Activated T-cell treated with anti-CD3 and anti-CD28 coated beads for 4 hours (primary cell): ENCODE results near the gene MAPT.

Experiments used
- DNase-seq: peaks from one replicate; pipeline ENCODE4 v3.0.0-alpha.2; 2020

The MAPT gene

DNA sequence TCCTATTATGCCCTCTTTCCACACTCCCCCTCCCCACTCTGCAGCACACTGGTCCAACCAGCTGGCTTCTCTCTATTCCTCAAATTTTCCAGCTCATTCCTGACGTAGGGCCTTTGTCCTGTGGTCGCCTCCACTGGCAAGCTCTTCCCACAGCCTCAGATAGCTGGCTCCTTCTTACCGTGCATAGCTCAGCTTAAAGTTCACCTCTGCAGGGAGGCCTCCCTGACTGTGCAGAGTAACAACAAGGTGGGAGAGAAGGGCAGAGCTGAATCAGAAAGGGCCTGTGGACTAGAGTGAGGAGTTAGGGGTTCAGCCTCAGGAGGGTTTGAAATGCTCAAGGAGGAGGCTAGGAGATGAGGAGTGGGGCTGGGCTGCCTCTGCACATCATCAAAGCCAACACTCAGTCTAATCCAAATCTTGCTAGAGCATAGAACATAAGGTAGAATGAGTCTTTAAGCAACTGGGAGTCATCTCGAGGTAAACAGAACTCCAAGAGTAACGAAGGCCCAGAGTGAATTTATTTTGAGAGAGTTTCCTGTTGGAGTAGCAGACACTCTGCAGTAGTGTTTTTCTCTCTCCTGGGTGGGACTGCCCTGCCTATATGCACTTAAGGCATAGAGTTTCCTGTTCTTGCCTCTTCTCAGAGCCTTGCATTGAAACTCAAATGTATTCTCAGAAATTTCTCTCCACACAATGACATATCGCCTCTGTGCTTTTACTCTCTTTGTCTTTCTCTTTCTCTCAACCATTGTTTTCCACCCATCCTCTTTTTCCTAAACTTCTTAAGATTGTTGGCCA is 30.3 kb upstream of the MAPT start:
- DNase-seq: no peak

DNA sequence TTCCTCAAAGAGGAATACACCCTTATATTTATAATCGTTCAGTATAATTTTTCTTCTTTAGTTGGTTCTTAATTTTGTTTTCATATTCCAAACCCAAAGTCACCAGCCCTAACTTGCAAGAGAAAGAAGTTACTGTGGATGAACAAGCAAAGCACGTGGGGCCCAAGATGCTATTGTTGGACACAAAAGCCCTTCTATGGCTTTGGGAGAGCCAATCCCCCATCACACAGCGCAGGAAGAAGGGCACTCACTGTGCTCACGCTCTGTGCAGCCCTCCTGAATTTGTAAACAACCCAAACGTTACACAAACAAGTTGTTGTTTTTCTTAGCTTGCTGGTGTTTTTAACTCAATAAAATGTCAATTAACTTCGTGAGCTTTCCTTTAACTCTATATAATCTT is 27.2 kb upstream of the MAPT start:
- DNase-seq: no peak

DNA sequence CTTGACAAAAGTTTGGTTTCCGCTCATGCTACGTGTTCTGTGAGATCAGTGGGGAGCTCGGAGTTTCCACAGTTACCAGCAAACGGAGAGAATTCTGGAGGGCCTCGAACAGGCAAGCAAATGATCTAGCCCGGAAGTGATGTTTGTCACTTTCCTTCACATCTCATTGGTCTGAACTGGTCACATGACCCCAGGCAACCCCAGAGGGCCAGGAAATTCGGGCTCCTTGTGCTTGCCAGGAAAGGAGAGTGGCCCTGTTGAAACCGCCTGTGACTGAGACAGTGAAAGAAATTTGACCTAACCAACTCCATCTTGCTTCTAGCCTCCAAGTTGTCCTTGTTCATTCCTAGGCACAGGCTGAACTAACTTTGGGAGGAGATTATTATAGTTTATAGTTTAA is 26.7 kb upstream of the MAPT start:
- no peak for DNase-seq

DNA sequence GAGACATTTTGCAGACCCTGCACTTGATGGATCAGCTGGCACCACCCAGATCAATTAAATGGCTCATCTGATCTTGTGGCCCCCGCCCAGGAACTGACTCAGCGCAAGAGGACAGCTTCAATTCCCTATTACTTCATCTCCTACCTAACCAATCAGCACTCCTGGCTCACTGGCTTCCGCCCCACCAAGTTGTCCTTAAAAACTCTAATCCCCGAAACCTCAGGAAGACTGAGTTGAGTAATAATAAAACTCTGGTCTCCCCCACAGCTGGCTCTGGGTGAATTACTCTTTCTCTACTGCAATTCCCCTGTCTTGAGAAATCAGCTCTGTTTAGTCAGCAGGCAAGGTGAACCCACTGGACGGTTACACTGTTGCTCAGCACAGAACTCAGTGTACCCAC is 26.1 kb upstream of the MAPT start:
- no peak for DNase-seq

DNA sequence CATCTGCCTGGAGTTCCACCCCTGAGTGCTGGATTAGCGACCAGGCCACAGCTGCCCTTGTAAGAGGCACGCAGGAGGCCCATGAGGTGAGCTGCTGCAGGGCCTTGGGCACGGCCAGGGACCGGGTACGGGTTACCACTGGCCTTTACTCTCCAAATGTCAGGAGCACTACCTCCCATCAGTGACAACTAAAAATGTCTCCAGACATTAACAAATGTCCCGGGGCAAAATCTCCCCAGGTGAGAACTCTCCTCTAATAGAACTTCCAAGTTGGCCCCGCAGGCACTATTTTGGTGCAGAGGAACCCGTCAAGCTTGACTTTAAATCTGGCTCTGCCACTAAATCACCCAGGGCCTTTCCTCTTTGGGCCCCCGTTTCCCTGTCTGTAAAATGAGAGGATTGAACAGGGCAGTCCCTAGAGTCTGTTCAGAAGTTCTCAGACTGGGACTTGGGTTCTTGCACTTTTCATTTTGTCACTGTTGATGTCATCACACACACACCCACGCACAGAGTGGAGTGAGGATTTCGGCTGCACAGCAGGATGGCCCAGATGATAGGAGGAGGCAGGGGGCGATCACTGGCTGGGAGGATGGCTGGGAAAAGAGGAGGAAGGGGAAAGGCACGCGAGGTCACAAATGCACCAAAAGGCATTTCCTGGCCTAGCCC is 24.5 kb upstream of the MAPT start:
- no peak for DNase-seq

DNA sequence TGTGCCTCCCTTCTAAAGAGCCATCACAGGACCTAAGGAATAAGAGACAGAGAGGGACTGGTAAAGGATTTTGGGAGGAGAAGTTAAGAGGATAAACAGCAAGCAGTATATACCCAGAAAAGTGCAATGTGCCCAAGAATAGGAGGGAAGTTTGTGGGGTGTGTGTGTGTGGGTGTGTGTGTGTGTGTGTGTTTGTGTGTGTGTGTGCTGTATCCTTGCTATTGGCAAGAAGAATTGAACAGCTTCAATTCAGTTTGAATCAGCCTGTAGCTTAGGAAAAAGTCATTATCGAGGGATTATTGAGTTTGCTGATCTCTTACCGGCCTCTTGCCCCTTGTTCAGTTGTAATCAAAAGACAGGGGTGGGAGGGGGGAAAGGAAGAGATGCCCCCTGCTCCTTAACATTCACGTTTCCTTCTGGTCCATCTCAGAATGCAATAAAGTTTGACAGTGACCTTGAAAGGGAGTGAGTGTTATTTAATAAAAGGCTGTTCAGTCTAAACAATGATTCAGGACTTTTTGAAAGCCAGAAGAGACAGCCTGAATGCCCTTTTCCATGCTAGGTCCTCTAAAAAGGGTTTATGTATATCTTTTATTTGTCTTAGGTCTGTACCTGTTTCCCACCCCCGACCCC is 23.9 kb upstream of the MAPT start:
- DNase-seq: no peak

DNA sequence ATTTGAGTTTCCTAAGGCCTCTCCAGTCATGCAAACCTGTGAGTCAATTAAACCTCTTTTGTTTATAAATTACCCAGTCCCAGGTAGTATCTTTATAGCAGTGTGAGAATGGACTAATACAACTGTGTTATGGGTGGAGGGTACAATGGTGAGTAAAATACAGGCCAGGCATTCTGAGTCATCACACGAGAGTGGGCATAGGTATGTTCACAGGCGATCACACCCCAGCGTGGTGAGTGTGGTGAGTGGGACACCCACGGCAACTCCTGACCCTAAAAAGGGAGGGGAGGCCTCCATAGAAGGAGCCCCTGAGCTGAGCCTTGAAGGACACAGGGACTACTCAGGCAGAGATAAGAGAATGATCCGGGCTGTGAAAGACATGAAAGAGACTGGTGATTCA is 22.6 kb upstream of the MAPT start:
- no peak for DNase-seq

DNA sequence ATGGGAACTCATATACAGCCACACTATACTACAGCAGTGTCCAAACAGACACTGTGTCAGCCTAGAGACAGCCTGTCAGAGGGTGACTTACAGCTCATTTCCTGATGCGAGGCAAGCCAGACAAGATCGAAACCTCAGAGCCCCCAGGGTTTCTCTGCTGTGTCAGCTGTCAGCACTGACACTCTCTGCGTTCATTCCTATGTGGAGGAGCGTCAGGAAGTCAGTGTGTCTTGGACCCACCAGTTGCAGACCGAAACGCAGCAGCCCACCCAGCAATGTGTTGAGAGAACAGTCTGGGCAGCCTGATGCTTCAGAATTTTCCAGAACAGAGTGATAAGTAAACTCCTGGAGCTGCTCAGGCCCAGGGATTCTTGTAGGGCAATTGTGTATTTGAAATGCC is 20.6 kb upstream of the MAPT start:
- no peak for DNase-seq

DNA sequence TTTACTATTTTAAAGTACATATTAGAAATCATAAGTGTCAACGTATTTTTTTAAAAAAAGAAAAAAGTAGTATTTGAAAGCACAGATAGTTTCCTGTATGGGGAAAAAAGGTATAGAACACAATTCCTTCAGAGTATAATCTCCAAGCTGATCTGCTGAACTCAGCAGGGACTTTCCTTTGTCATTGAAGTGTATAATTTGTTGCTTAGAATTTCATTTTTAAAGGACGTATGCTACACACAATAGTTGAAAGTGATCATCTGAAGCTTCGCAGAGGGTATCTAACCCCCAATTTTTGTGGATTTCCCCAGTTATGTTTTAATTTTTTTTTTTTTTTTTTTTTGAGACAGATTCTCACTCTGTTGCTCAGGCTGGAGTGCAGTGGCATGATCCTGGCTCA is 20.2 kb upstream of the MAPT start:
- no peak for DNase-seq

DNA sequence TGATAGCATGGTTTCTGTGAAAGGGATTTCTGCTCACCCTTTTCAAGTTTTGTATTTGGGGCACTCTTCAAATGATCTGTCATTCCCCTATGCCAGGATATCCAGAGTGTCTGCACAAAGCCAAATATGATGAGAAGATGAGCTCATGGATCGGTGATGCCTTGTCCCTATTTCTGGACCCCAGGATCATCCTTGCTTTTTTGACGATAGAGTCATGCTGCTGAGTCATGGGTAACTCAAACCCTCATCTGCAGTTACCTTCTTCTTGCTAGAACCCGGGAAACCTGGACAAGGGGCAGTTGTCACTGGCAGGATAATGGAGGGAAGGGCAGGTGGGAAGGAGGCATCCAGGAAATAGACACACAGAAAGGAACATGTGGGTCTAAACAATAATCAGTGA is 17.8 kb upstream of the MAPT start:
- DNase-seq: no peak

DNA sequence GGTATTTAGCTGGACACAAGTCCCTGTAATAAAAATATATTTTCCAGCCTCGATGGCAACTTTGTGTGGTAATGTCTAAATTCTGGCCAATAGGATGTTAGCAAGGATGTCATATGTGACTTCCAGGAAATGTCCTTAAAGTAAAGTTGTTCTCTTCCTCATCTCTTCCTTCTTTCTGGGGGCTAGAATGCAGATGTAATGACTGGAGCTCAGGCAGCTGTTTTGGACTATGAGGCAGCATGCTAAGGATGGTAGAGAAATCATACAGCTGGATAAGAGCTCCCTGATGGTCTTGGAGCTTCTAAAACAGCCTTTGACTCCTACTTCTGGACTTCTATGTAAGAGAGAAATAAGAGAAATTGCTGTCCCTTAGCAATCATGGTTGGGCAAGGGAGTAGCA is 16.9 kb upstream of the MAPT start:
- no peak for DNase-seq

DNA sequence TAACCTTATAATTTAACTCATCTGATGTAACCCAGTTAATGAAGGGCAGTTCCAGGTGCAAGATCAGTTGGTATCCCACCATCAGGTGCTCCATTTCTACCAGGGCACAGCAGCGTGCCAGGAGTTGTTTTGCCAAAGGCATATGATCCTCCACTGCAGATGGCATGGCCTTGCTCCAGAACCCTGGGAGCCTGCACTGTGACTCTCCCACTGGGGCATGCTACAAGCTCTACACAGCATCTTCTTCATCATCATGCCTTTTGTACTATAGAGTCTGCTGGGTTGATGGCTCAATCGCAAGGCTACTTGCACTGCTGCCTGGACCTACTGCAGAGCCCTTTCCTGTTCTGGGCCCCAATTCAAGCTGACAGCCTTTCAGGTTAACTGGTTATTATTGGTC is 11.3 kb upstream of the MAPT start:
- no peak for DNase-seq

DNA sequence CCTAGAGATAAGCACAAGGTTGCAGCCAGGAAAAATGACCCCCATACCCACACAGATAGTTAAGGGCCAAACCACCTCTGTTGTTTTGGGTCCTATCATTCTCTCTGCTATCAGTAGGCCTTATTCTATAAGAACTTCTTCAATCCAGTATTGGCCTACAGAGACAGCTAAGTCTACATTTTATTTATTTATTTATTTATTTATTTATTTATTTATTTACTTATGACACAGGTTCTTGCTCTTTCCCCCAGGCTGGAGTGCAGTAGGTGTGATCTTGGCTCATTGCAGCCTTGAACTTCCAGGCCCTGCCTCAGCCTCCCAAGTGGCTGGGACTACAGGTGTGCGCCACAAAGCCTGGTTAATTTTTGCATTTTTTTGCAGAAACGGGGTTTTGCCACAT is 7.5 kb upstream of the MAPT start:
- DNase-seq: no peak

DNA sequence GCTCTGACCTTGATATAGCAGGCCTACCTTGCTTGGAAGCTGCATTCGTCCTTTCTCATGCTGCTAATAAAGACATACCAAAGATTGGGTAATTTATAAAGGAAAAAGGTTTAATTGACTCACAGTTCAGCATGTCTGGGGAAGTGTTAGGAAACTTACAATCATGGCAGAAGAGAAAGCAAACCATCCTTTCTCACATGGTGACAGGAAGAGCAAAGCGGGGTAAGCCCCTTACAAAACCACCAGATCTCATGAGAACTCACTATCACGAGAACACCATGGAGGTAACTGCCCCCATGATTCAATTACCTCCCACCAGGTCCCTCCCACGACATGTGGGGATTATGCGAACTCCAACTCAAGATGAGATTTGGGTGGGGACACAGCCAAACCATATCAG is 6.0 kb upstream of the MAPT start:
- DNase-seq: no peak

DNA sequence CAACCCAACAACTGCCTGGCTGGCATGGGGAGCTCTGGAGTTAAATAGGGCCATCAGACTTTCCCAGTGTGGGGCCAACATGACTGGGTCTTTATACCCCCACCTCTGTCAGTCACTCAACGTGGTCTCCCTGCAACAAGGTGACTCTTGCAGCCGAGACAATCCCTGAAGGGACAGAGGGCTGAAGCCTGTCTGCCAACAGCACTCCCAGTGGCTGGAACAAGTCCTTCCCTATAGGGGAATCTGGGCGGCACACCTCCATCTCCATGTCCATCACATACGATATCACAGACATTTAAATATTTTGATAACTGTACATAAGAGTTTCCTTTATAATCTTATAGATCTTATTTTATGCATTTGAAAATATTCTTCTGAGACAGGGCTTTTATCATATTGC is 4.8 kb upstream of the MAPT start:
- no peak for DNase-seq

DNA sequence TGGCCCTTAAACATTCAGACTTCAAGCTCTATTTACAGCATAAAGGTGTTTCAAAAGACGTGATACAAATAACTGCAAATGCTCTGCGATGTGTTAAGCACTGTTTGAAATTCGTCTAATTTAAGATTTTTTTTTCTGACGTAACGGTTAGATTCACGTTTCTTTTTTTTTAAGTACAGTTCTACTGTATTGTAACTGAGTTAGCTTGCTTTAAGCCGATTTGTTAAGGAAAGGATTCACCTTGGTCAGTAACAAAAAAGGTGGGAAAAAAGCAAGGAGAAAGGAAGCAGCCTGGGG is 681 bp upstream of the MAPT start:
- no peak for DNase-seq

DNA sequence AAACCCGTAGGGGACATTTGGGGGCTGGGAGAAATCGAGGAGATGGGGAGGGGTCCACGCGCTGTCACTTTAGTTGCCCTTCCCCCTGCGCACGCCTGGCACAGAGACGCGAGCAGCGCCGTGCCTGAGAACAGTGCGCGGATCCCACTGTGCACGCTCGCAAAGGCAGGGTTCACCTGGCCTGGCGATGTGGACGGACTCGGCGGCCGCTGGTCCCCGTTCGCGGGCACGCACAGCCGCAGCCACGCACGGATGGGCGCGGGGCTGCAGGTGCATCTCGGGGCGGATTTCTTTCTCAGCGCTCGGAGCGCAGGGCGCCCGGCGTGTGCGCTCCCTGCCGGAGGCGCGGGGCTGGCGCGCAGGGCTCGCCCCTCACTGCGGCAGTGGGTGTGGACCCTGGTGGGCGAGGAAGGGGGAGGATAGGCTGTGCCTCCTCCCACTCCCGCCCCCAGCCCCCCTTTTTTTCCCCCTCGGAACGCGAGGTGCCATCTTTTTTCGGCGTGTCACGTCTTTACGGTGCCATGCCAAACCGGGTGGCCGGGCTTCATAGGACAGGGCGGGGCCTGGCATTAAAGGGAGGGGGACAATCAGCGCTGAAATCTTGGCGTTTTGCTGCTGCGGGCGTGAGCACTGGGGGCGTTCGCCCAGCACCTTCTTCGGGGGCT is 1.1 kb downstream of the MAPT start:
- DNase-seq: no peak

DNA sequence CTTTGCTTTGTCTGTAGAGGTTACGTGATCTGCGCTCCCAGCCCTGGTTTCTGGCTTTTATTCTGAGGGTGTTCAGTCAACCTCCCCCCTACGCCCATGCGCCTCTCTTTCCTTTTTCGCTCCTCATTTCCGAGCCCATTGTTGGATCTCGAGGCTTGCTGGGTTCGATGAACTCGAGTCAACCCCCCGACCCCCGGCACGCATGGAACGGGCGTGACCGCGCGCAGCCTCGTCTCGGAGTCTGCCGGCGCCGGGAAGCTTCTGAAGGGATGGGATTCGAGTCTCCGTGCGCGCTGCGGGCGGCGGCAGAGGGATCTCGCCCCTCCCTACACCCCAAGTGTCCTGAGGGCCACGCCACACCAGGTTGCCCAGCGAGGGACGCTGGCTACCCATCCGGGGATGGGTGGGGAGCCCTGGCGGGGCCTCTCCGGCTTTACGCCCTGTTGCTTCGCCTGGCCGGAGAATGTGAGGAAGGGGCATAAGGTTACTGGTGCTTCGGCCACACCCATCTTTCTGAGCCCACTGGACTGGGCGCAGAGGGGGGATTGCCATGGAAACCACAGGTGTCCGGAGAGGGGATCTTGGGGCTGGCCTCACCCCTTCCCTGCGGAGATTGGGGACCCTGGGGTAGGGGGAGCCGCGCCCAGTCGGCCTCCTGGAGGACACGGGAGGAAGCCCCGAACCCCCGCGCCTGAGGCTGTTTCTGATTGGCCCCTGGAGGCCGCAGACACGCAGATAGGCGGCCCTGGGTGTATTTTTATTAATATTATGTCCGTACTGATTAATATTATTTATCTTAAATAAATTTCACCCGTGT is 1.8 kb downstream of the MAPT start:
- DNase-seq: no peak

DNA sequence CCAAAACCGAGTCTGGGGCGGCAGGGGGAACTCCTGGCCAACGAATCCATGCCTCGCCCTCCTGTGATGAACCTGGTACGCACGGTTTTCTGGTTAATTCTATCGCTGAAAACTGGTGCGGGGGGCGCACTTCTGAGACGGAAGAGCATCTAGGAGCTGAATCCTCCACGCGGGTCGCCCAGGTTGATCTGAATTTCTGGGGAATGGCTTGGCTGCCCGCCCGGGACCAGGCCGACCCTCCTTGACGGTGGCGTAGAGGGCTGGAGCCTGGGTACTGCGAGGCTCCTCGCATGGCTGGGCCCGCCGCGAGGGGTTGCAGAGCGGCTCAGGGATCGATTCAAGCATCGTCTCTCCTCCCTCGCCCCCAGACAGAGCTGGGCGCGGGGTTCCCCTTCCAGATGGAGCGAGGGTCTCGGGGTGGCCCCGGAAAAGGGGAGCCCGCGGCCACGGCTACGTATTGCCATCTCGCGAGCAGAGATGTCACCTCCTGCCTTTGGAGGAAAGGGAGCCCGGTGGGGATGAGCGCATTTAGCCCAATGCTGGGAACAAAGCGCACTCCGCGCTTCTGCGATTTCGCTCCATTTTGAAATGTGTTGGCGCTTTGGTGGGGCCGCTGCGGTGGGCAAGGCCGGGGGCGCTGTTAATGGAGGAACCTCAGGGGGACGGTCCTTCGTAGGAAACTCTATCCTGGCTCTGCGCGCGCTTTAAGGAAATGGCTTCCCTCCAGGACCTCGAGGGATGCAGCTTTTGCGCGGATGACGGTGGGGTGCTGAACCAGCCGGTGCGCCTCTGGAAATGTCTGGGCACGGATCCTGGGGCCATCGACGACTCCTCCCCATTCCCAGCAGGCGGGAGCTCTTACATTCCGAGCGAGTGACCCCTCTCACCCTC is 2.7 kb downstream of the MAPT start:
- no peak for DNase-seq

DNA sequence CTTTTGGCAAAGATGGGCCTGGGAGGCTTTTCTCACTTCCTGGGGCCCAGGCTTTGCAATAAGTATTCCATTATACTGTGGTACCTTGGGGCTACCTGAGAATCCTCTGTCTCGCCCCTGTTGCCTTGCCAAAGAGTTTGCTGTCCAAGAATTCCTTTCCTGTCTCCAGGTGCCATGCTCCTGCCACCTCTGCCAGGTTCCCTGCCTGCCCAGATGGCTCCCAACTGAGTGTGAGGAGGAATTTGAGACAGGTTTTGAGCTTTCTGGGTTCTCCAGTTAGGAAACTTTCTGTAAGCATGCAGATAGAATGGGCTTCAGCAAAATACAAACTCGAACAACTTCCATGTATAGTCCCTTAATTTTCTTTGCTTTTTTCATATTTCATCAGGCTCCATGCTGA is 5.8 kb downstream of the MAPT start:
- no peak for DNase-seq

DNA sequence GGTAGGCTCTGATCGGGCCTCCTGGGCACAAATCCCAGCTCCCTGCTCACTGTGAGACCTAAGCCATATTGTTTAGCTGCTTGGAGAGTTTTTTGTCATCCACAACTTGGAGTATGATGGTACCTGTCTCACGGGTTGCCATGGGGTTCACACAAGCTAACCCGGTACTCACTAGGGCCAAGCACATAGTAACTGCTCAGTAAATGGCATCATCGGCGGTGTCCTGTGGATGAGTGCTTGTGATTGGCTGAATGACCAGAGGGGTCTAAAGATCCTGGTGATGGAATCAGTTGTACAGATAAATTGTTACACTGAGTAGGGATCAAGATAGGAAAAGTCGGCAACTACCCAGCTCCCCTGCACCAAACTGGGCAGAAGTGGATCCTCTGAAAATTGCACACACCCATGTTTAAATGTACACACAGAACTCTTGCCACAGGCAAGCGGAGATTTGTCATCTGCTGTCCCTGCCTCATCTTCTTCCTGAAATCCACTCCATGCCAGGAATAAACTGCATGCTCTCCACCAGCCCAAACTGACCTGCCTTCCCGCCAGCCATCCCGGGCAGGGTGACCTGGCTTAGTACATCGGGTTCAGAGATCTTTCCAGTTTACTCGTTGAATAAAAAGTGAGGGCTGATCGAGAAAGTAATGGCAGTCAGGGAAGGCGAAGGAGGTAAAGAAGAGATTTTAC is 6.5 kb downstream of the MAPT start:
- no peak for DNase-seq
